Neural cell (in vitro differentiated cells): Measurements from ENCODE around the gene POU2F2. TPM values are rescaled to one million over a fixed set of nuclear protein-coding genes. Genes with fewer than 3 reads are reported as not detected.

Source experiments
- H2AFZ ChIP-seq: fragments of 200-600, 300-800 bp; sonication (generic), shearing (Covaris generic); 2 replicates; pipeline ENCODE4 v1.6.0; 2014; ENCODE audit warnings: low read depth, mild to moderate bottlenecking, antibody characterized with exemption, low read length, moderate library complexity
- H3F3A ChIP-seq: fragments of 200-600 bp; shearing (Covaris generic); 2 replicates; pipeline ENCODE4 v1.6.1; 2016; ENCODE audit warnings: mild to moderate bottlenecking, moderate library complexity, mixed read lengths, antibody characterized with exemption, low read length; ENCODE audit not compliant: insufficient read depth, poor library complexity, severe bottlenecking
- H3K27ac ChIP-seq: fragments of 200-600, 300-800 bp; sonication (generic), shearing (Covaris generic); 2 replicates; pipeline ENCODE4 v1.5.1; 2014; ENCODE audit warnings: mild to moderate bottlenecking, low read length, moderate library complexity
- H3K27me3 ChIP-seq: fragments of 300-800, 200-600 bp; sonication (generic), shearing (Covaris generic); 2 replicates; pipeline ENCODE4 v1.6.0; 2014; ENCODE audit warnings: mild to moderate bottlenecking, low read depth, low read length, moderate library complexity; ENCODE audit not compliant: insufficient read depth
- H3K36me3 ChIP-seq: fragments of 300-800, 200-600 bp; sonication (generic), shearing (Covaris generic); 2 replicates; pipeline ENCODE4 v1.5.1; 2014; ENCODE audit warnings: mild to moderate bottlenecking, antibody characterized with exemption, low read length, moderate library complexity; ENCODE audit not compliant: insufficient read depth
- H3K4me2 ChIP-seq: fragments of 300-800, 200-600 bp; sonication (generic), shearing (Covaris generic); 2 replicates; pipeline ENCODE4 v1.6.0; 2014; ENCODE audit warnings: mild to moderate bottlenecking, low read length
- H3K4me3 ChIP-seq: fragments of 300-800, 200-600 bp; sonication (generic), shearing (Covaris generic); 2 replicates; pipeline ENCODE4 v1.5.1; 2014; ENCODE audit warnings: mild to moderate bottlenecking, low read length, moderate library complexity
- H3K79me2 ChIP-seq: fragments of 200-600 bp; shearing (Covaris generic); replicated peaks from 2 replicates; pipeline ENCODE4 v1.6.0; 2014; ENCODE audit warnings: mild to moderate bottlenecking, low read length, moderate library complexity; ENCODE audit not compliant: insufficient read depth
- H3K9ac ChIP-seq: fragments of 300-800, 200-600 bp; sonication (generic), shearing (Covaris generic); 2 replicates; pipeline ENCODE4 v1.6.1; 2016; ENCODE audit warnings: mild to moderate bottlenecking, low read length, mixed read lengths
- H3K9me2 ChIP-seq: fragments of 200-600 bp; shearing (Covaris generic); 2 replicates; pipeline ENCODE4 v1.6.1; 2016; ENCODE audit warnings: mild to moderate bottlenecking, low read length, mixed read lengths; ENCODE audit not compliant: insufficient read depth
- H3K9me3 ChIP-seq: fragments of 200-600, 300-800 bp; sonication (generic), shearing (Covaris generic); 2 replicates; pipeline ENCODE4 v1.6.1; 2016; ENCODE audit warnings: mild to moderate bottlenecking, mixed run types, low read length, moderate library complexity, mixed read lengths
- H4K20me1 ChIP-seq: fragments of 200-600 bp; shearing (Covaris generic); 2 replicates; pipeline ENCODE4 v1.6.1; 2016; ENCODE audit warnings: mild to moderate bottlenecking, mixed run types; ENCODE audit not compliant: insufficient read depth
- CTCF ChIP-seq: fragments of 450-650 bp; IDR thresholded peaks from 2 replicates; pipeline ENCODE4 v1.5.1; 2014; ENCODE audit warnings: antibody characterized with exemption, mild to moderate bottlenecking, moderate library complexity; ENCODE audit not compliant: poor library complexity, severe bottlenecking
- EP300 ChIP-seq: fragments of 450-650 bp; conservative IDR thresholded peaks from 2 replicates; pipeline ENCODE4 v1.6.1; 2014; ENCODE audit warnings: antibody characterized with exemption, mild to moderate bottlenecking, moderate library complexity; ENCODE audit not compliant: poor library complexity, severe bottlenecking
- EZH2 ChIP-seq: fragments of 200-600, 300-800 bp; shearing (Covaris generic), sonication (generic); IDR thresholded peaks from 2 replicates; pipeline ENCODE4 v1.6.1; 2014; ENCODE audit warnings: antibody characterized with exemption, low read length, borderline replicate concordance, mild to moderate bottlenecking; ENCODE audit not compliant: insufficient read depth, poor library complexity, severe bottlenecking
- MXI1 ChIP-seq: fragments of 450-650 bp; conservative IDR thresholded peaks from 2 replicates; pipeline ENCODE4 v1.6.1; 2014; ENCODE audit warnings: antibody characterized with exemption, mild to moderate bottlenecking; ENCODE audit not compliant: poor library complexity, severe bottlenecking
- POLR2AphosphoS5 ChIP-seq: IDR thresholded peaks from 2 replicates; pipeline ENCODE4 v1.6.1; 2012
- RAD21 ChIP-seq: fragments of 450-650 bp; conservative IDR thresholded peaks from 2 replicates; pipeline ENCODE4 v1.6.1; 2014; ENCODE audit warnings: antibody characterized with exemption, mild to moderate bottlenecking, moderate library complexity
- REST ChIP-seq: IDR thresholded peaks from 2 replicates; pipeline ENCODE4 v1.6.1; 2012; ENCODE audit warnings: borderline replicate concordance
- SMC3 ChIP-seq: fragments of 450-650 bp; conservative IDR thresholded peaks from 2 replicates; pipeline ENCODE4 v1.6.1; 2014; ENCODE audit warnings: antibody characterized with exemption, mild to moderate bottlenecking, moderate library complexity; ENCODE audit not compliant: poor library complexity
- TAF1 ChIP-seq: IDR thresholded peaks from 2 replicates; pipeline ENCODE4 v1.6.1; 2012; ENCODE audit warnings: low read depth
- polyA plus RNA-seq: library from polyadenylated mRNA; depleted of rRNA; stranded (reverse); fragments of >200 nt; gene quantifications from 2 replicates; pipeline ENCODE4 v1.2.3, GENCODE V29; 2014

POU2F2 gene
- polyA plus RNA-seq, 1 donor from 2014 or later, result 7.7 TPM

GRCh38 chr19:42109896-42110295 is 22.4 kb downstream of the POU2F2 start:
- H3K36me3 ChIP-seq, result no peaks in the 10 kb centered on the region
- no peaks in the 10 kb centered on the region for H3K9me2 ChIP-seq
- no peak overlapping the region for H2AFZ ChIP-seq
- no peak overlapping the region for H3K27ac ChIP-seq
- no peak overlapping the region for H3K9ac ChIP-seq
- H3K79me2 ChIP-seq, result no peaks in the 10 kb centered on the region
- no peaks in the 10 kb centered on the region for H3K27me3 ChIP-seq
- no peak overlapping the region for H3K4me3 ChIP-seq
- no peak overlapping the region for H3K4me2 ChIP-seq
- no peak for TF ChIP-seq EP300
- no peak for TF ChIP-seq POLR2AphosphoS5
- TF ChIP-seq REST, result no peak
- TF ChIP-seq TAF1, result no peak
- TF ChIP-seq RAD21, result no peak
- no peak for TF ChIP-seq MXI1
- no peak for TF ChIP-seq CTCF
- TF ChIP-seq SMC3, result no peak
- no peak for TF ChIP-seq EZH2
- no peaks in the 10 kb centered on the region for H4K20me1 ChIP-seq
- H3K9me3 ChIP-seq, result no peaks in the 10 kb centered on the region
- no peaks in the 10 kb centered on the region for H3F3A ChIP-seq

- no peak overlapping the region for H2AFZ ChIP-seq
- TF ChIP-seq MXI1, result peak; percentile 34
- TF ChIP-seq CTCF, result peak; percentile 99
- peak; percentile 95 for TF ChIP-seq RAD21
- TF ChIP-seq POLR2AphosphoS5, result no peak
- TF ChIP-seq SMC3, result peak; percentile 88
- no peak for TF ChIP-seq EP300
- H3K27me3 ChIP-seq, result no peaks in the 10 kb centered on the region
- no peak overlapping the region for H3K4me3 ChIP-seq
- no peaks in the 10 kb centered on the region for H3K9me2 ChIP-seq
- H3K79me2 ChIP-seq, result no peaks in the 10 kb centered on the region
- H4K20me1 ChIP-seq, result no peaks in the 10 kb centered on the region
- no peak overlapping the region for H3K4me2 ChIP-seq
- no peaks in the 10 kb centered on the region for H3K36me3 ChIP-seq
- no peak overlapping the region for H3K27ac ChIP-seq
- no peak overlapping the region for H3K9ac ChIP-seq
- no peaks in the 10 kb centered on the region for H3K9me3 ChIP-seq
- no peaks in the 10 kb centered on the region for H3F3A ChIP-seq
Measured at GRCh38 chr19:42108527-42109389, 23.5 kb downstream of the POU2F2 start.
